Subcutaneous adipose tissue (tissue), 4 donors: ENCODE data around the gene S100A9. TPM values are rescaled to one million over a fixed set of nuclear protein-coding genes. Genes with fewer than 3 reads are reported as not detected.

Experiments used
- CTCF ChIP-seq: fragments of 450-650 bp; IDR thresholded peaks from one replicate; pipeline ENCODE4 v1.5.1; 2016; ENCODE audit warnings: low read depth, mild to moderate bottlenecking, control low read depth, antibody characterized with exemption, moderate library complexity
- total RNA-seq, 4 donors: library from RNA; depleted of rRNA; stranded (reverse); fragments of >200 nt; gene quantifications; one replicate each; pipeline ENCODE4 v1.1.0, GENCODE V29; 2016

The S100A9 gene
- total RNA-seq, 4 donors from 2014 or later, result 139 to 382 (median 280) TPM

- TF ChIP-seq CTCF, result no peak
Measured at GRCh38 chr1:153360592-153361479, 3.2 kb downstream of the S100A9 start.

- TF ChIP-seq CTCF, result no peak
Measured at GRCh38 chr1:153361480-153362109, 3.9 kb downstream of the S100A9 start.

GRCh38 chr1:153362187-153362775 is 4.6 kb downstream of the S100A9 start:
- TF ChIP-seq CTCF, result no peak

DNA sequence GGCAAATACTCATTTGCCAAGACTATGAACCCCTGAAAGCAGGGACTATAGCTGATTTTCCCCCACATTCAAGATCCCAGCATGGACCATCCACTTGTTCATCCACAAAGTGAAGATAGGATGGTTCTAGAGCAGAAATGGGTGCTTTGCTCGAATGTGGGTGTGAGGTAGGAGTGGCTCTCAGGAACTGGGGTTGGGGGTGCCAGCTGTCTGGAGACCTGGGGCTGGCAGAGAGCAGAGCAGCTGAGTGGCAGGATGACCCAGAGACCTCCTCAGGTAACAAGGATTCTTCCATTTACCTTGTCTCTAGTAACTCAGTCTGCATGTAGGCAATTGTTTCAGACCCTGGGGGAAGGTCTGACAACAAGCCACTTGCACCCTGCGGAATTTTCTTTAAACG is 6.0 kb downstream of the S100A9 start:
- TF ChIP-seq CTCF, result no peak

DNA sequence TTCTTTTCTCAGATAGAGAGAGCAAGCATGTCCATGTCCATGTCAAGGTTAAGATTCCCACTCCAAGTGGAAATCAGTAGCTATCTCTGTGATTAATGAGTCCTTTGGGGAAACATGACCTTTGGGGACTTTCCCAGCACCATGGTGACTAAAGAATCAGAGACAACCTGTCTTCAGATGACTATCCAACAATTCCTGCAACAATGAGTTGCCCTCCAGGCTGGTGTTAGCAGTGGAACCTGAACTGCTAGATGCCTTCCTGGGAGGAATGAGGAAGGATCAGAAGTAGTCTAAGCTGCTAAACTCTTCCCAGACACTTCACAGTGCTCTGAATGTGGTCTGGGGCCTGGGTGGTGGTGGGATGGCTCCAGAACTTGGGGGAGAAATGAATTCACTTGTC is 6.5 kb downstream of the S100A9 start:
- TF ChIP-seq CTCF, result no peak

GRCh38 chr1:153364766-153365666 is 7.4 kb downstream of the S100A9 start:
- TF ChIP-seq CTCF, result no peak
